PC-9 (cell line): ENCODE measurements around the gene AKAP8.

Experiments
- CTCF ChIP-seq: fragments of 200-600 bp; sonication (generic); conservative IDR thresholded peaks from 2 replicates; pipeline ENCODE4 v1.6.1; 2017; ENCODE audit warnings: mixed run types, antibody characterized with exemption, mild to moderate bottlenecking, moderate library complexity
- EZH2 ChIP-seq: fragments of 200-600 bp; sonication (generic); IDR thresholded peaks from 2 replicates; pipeline ENCODE4 v1.8.0; 2017; ENCODE audit warnings: antibody characterized with exemption, low read depth

- TF ChIP-seq CTCF (no peak), EZH2 (no peak)
Measured at GRCh38 chr19:15316498-15316897, 63.1 kb downstream of the AKAP8 start.
